ENCODE data around the gene ALCAM.

DNA sequence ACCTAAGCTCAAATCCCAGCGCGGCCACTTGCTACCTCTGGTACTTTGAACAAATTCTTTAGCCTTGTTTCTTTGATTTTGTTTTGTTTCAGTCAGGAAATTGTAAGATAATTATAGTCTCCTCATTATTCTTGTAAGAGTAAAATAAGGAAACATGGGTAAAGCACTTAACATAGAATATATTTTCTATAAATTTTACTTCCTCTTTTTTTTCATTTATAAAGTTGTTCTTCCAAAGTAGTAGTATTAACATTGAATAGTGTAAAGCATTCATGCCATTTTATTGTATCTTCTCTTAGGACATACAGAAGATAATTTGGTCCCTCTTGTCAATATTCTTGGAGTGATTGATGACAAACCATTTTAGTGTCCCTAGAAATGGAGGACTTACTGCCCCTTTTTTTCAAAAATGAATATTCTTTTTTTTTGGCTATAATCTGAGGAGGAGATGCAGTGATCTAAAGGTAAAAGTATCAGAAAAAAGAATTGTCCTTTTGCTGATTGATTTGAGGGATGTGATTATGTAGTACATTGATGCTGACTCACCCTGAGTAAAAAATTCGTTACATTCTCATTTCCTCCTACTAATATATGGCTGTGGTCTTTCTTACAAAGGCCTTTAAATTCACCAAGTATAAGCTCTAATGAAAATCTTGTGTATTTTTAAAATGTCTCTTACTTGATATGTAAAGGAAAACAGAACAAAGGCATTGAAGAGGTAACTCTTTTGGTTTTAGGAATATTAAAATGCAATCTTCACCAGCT is 51.0 kb downstream of the ALCAM start:
- TF ChIP-seq, protein P1, sequence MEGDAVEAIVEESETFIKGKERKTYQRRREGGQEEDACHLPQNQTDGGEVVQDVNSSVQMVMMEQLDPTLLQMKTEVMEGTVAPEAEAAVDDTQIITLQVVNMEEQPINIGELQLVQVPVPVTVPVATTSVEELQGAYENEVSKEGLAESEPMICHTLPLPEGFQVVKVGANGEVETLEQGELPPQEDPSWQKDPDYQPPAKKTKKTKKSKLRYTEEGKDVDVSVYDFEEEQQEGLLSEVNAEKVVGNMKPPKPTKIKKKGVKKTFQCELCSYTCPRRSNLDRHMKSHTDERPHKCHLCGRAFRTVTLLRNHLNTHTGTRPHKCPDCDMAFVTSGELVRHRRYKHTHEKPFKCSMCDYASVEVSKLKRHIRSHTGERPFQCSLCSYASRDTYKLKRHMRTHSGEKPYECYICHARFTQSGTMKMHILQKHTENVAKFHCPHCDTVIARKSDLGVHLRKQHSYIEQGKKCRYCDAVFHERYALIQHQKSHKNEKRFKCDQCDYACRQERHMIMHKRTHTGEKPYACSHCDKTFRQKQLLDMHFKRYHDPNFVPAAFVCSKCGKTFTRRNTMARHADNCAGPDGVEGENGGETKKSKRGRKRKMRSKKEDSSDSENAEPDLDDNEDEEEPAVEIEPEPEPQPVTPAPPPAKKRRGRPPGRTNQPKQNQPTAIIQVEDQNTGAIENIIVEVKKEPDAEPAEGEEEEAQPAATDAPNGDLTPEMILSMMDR (IDR thresholded peaks at IDR 0.05), result no peak
- no peak for TF ChIP-seq POLR2AphosphoS5 (IDR thresholded peaks at IDR 0.05; ENCODE audit: low read depth, low read length)
- TF ChIP-seq, protein P2, sequence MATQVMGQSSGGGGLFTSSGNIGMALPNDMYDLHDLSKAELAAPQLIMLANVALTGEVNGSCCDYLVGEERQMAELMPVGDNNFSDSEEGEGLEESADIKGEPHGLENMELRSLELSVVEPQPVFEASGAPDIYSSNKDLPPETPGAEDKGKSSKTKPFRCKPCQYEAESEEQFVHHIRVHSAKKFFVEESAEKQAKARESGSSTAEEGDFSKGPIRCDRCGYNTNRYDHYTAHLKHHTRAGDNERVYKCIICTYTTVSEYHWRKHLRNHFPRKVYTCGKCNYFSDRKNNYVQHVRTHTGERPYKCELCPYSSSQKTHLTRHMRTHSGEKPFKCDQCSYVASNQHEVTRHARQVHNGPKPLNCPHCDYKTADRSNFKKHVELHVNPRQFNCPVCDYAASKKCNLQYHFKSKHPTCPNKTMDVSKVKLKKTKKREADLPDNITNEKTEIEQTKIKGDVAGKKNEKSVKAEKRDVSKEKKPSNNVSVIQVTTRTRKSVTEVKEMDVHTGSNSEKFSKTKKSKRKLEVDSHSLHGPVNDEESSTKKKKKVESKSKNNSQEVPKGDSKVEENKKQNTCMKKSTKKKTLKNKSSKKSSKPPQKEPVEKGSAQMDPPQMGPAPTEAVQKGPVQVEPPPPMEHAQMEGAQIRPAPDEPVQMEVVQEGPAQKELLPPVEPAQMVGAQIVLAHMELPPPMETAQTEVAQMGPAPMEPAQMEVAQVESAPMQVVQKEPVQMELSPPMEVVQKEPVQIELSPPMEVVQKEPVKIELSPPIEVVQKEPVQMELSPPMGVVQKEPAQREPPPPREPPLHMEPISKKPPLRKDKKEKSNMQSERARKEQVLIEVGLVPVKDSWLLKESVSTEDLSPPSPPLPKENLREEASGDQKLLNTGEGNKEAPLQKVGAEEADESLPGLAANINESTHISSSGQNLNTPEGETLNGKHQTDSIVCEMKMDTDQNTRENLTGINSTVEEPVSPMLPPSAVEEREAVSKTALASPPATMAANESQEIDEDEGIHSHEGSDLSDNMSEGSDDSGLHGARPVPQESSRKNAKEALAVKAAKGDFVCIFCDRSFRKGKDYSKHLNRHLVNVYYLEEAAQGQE (IDR thresholded peaks at IDR 0.05; ENCODE audit: insufficient read depth in 1 of 2, low read depth in 2 of 2, low read length in 1 of 2), result no peak
- no peak for TF ChIP-seq TCF7L2 (IDR thresholded peaks at IDR 0.05; ENCODE audit: low read depth, low read length)
- no peak for TF ChIP-seq SIN3A (IDR thresholded peaks at IDR 0.05; ENCODE audit: borderline replicate concordance, insufficient read depth, low read depth, low read length)

All from Panc1 (cell line).